Mesodermal cell (in vitro differentiated cells): ENCODE results near the gene FNBP1.

ENCODE experiments used
- H3K27ac ChIP-seq: 2 replicates; pipeline ENCODE4 v1.7.0; 2013; ENCODE audit warnings: mild to moderate bottlenecking, low read depth, low read length, moderate library complexity; ENCODE audit not compliant: severe bottlenecking
- H3K36me3 ChIP-seq: 2 replicates; pipeline ENCODE4 v1.7.1; 2013; ENCODE audit warnings: mild to moderate bottlenecking, low read length, moderate library complexity; ENCODE audit not compliant: control insufficient read depth, insufficient read depth
- H3K4me1 ChIP-seq: one replicate; pipeline ENCODE4 v1.7.1; 2013; ENCODE audit warnings: mild to moderate bottlenecking, low read length; ENCODE audit not compliant: insufficient read depth, control insufficient read depth, poor library complexity, severe bottlenecking
- H3K4me3 ChIP-seq: 2 replicates; pipeline ENCODE4 v1.7.0; 2013; ENCODE audit warnings: low read length, control low read depth, mild to moderate bottlenecking; ENCODE audit not compliant: insufficient read depth, poor library complexity, severe bottlenecking; ENCODE audit errors: extremely low read depth
- H3K9me3 ChIP-seq: 2 replicates; pipeline ENCODE4 v1.7.1; 2013; ENCODE audit warnings: mild to moderate bottlenecking, low read length, moderate library complexity; ENCODE audit not compliant: control insufficient read depth
- WGBS, 2 experiments: methylation state at CpG; one replicate each; pipeline ENCODE4 v1.1.5; 2013; ENCODE audit warnings: missing lambda C conversion rate in 2 of 2; ENCODE audit not compliant: insufficient coverage in 2 of 2; 5-methylcytosine and 5-hydroxymethylcytosine counted together

FNBP1 gene

GRCh38 chr9:129916707-129917106 is 126.3 kb downstream of the FNBP1 start:
- Histone ChIP-seq H3K36me3 (peaks cover 50% of the 10 kb centered on the region), H3K4me3 (no peak overlapping the region), H3K4me1 (no peaks in the 10 kb centered on the region), H3K27ac (no peak overlapping the region), H3K9me3 (no peaks in the 10 kb centered on the region)
- WGBS, 2 experiments = 94 to 98% methylated on average over 7 of the region's 7 CpGs

GRCh38 chr9:129914051-129914450 is 128.9 kb downstream of the FNBP1 start:
- Histone ChIP-seq H3K4me1 (peaks cover 2% of the 10 kb centered on the region), H3K4me3 (no peak overlapping the region), H3K27ac (no peak overlapping the region), H3K9me3 (no peaks in the 10 kb centered on the region), H3K36me3 (peaks cover 53% of the 10 kb centered on the region)
- WGBS, 2 experiments = 66 to 93% methylated on average over 3 of the region's 5 CpGs

GRCh38 chr9:129910628-129911567 is 132.1 kb downstream of the FNBP1 start:
- WGBS, 2 experiments = 89 to 97% methylated on average over 9 to 11 of the region's 15 CpGs
- H3K4me1 ChIP-seq = peaks cover 2% of the 10 kb centered on the region
- no peaks in the 10 kb centered on the region for H3K9me3 ChIP-seq
- H3K36me3 ChIP-seq = peaks cover 57% of the 10 kb centered on the region
- H3K27ac ChIP-seq = no peak overlapping the region
- H3K4me3 ChIP-seq = no peak overlapping the region

GRCh38 chr9:129909851-129910250 is 133.1 kb downstream of the FNBP1 start:
- Histone ChIP-seq H3K36me3 (peaks cover 58% of the 10 kb centered on the region), H3K27ac (no peak overlapping the region), H3K4me3 (no peak overlapping the region), H3K4me1 (peaks cover 2% of the 10 kb centered on the region), H3K9me3 (no peaks in the 10 kb centered on the region)
- WGBS, 2 experiments = 93 to 98% methylated on average over 9 of the region's 9 CpGs

GRCh38 chr9:129908906-129909305 is 134.1 kb downstream of the FNBP1 start:
- 60 to 73% methylated on average over 1 to 2 of the region's 4 CpGs for WGBS, 2 experiments
- Histone ChIP-seq H3K36me3 (peaks cover 65% of the 10 kb centered on the region), H3K27ac (no peak overlapping the region), H3K4me3 (no peak overlapping the region), H3K4me1 (peaks cover 2% of the 10 kb centered on the region), H3K9me3 (no peaks in the 10 kb centered on the region)

- H3K4me3 ChIP-seq = no peak overlapping the region
- no peaks in the 10 kb centered on the region for H3K9me3 ChIP-seq
- 100% methylated on average over 1 to 2 of the region's 4 CpGs for WGBS, 2 experiments
- no peak overlapping the region for H3K27ac ChIP-seq
- H3K4me1 ChIP-seq = peaks cover 2% of the 10 kb centered on the region
- H3K36me3 ChIP-seq = peaks cover 76% of the 10 kb centered on the region
These were observed 135.8 kb downstream of the FNBP1 start for GRCh38 chr9:129907201-129907600.

GRCh38 chr9:129906298-129906697 is 136.7 kb downstream of the FNBP1 start:
- peaks cover 77% of the 10 kb centered on the region for H3K36me3 ChIP-seq
- WGBS, 2 experiments = 94 to 98% methylated on average over 4 of the region's 4 CpGs
- H3K4me1 ChIP-seq = peaks cover 2% of the 10 kb centered on the region
- no peaks in the 10 kb centered on the region for H3K9me3 ChIP-seq
- no peak overlapping the region for H3K27ac ChIP-seq
- no peak overlapping the region for H3K4me3 ChIP-seq

GRCh38 chr9:129904734-129905133 is 138.3 kb downstream of the FNBP1 start:
- WGBS, 2 experiments = 96 to 100% methylated on average over 3 of the region's 4 CpGs
- Histone ChIP-seq H3K27ac (no peak overlapping the region), H3K9me3 (no peaks in the 10 kb centered on the region), H3K36me3 (peaks cover 88% of the 10 kb centered on the region), H3K4me3 (no peak overlapping the region), H3K4me1 (no peaks in the 10 kb centered on the region)

GRCh38 chr9:129902740-129903134 is 140.3 kb downstream of the FNBP1 start:
- Histone ChIP-seq H3K27ac (no peak overlapping the region), H3K9me3 (no peaks in the 10 kb centered on the region), H3K36me3 (peaks cover 92% of the 10 kb centered on the region), H3K4me3 (no peak overlapping the region), H3K4me1 (no peaks in the 10 kb centered on the region)
- 97 to 98% methylated on average over 6 to 7 of the region's 8 CpGs for WGBS, 2 experiments

- Histone ChIP-seq H3K36me3 (peaks cover 91% of the 10 kb centered on the region), H3K27ac (no peak overlapping the region), H3K9me3 (no peaks in the 10 kb centered on the region), H3K4me3 (no peak overlapping the region), H3K4me1 (no peaks in the 10 kb centered on the region)
- 80% methylated on average over 1 of the region's 9 CpGs; no CpG with 5 or more reads in 1 of the 2 experiments for WGBS, 2 experiments
These were observed 140.8 kb downstream of the FNBP1 start for GRCh38 chr9:129901993-129902739.
